PC-3 (cell line): ENCODE measurements around the gene GMDS.

ENCODE experiments used
- EZH2phosphoT487 ChIP-seq: fragments of 300-600 bp; sonication (generic); IDR thresholded peaks from 2 replicates; pipeline ENCODE4 v1.6.1; 2018; ENCODE audit warnings: mild to moderate bottlenecking, antibody characterized with exemption, low read length, borderline replicate concordance
- TF ChIP-seq, protein P1 (sequence below): fragments of 300-600 bp; sonication (generic); conservative IDR thresholded peaks from 2 replicates; pipeline ENCODE4 v1.5.1; 2017; ENCODE audit warnings: antibody characterized with exemption, low read depth, mild to moderate bottlenecking, low read length

DNA sequence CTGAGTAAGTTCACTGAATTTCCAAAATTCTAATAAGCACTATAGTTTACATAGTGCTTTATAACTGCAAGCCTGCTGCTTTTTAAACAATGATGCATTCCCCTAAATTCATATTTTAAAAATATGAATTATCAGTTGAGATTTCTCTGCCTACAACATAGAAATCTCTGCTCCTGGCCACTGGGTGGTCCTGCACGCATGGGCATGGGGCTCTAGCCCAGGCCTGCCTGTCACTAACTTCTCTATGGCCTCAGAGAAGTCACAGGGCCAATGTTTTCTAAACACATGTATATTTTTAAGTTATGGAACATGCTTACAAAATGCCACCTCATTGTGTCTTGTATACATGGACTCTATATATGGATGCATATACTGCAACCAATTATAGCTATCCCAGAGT, 424.7 kb downstream of the GMDS start:
- TF ChIP-seq, protein P1, sequence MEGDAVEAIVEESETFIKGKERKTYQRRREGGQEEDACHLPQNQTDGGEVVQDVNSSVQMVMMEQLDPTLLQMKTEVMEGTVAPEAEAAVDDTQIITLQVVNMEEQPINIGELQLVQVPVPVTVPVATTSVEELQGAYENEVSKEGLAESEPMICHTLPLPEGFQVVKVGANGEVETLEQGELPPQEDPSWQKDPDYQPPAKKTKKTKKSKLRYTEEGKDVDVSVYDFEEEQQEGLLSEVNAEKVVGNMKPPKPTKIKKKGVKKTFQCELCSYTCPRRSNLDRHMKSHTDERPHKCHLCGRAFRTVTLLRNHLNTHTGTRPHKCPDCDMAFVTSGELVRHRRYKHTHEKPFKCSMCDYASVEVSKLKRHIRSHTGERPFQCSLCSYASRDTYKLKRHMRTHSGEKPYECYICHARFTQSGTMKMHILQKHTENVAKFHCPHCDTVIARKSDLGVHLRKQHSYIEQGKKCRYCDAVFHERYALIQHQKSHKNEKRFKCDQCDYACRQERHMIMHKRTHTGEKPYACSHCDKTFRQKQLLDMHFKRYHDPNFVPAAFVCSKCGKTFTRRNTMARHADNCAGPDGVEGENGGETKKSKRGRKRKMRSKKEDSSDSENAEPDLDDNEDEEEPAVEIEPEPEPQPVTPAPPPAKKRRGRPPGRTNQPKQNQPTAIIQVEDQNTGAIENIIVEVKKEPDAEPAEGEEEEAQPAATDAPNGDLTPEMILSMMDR = no peak
- TF ChIP-seq EZH2phosphoT487 = no peak
